ENCODE measurements around the gene BRPF1. TPM values are rescaled to one million over a fixed set of nuclear protein-coding genes. Genes with fewer than 3 reads are reported as not detected.

Gene BRPF1
- total and polyA plus RNA-seq, 2 experiments from 2014 or later: 10.4 to 18.3 TPM

DNA sequence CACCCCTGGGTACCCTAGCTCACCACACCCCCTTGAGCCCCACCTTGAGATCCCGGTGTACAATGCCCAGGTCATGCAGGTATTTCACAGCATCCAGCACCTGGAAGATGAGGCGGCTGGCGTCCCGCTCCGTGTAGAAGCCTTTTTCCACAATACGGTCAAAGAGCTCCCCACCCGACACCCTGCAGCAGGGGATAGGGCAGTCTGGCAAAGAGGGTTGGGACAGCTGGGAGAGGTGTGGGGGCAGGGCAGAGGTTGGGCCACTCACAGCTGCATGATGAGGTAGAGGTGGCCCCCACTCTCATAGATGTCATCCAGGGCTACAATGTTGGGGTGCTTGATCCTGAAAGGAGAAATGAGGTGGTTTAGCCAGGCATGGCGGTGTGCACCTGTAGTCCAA lies 31.3 kb downstream of the BRPF1 start:
- in situ Hi-C loops (cut with MboI): no loop called here
- WGBS, 2 experiments (ENCODE audit: low coverage in 1 of 2, low lambda C conversion rate in 2 of 2, missing lambda C conversion rate in 2 of 2): 94 to 95% methylated on average over 8 of the region's 8 CpGs
- TF ChIP-seq EZH2 (IDR thresholded peaks at IDR 0.05; ENCODE audit: insufficient read depth, poor library complexity, severe bottlenecking) (no peak), EZH2phosphoT487 (IDR thresholded peaks at IDR 0.05; ENCODE audit: insufficient read depth, low read depth) (no peak)

DNA sequence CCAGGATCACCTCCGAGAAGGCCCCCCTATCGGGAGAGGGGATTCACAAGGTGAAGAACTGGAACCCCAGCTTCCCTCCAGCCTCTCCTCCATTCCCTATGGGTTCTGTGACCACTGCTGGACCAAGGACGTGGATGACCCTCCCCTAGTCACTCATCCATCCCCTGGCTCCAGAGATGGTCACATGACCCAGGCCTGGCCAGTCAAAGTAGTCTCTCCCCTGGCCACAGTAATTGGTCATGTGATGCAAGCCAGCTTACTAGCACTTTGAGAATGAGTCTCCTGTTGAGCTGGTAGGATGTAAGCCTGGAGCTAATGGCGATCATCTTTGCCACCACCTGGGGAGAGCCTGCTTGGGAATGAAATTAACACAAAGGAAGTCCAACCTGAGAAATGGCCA lies 34.3 kb downstream of the BRPF1 start:
- Histone ChIP-seq H3K36me3 (ENCODE audit: low read depth) (no peaks in the 10 kb centered on the region), H3F3A (ENCODE audit: insufficient read depth) (no peaks in the 10 kb centered on the region), H3K4me1 (ENCODE audit: insufficient read depth) (no peaks in the 10 kb centered on the region), H3K4me3 (no peak overlapping the region), H3K27ac (no peak overlapping the region), H3K9ac (no peak overlapping the region), H3K27me3 (replicated peaks; ENCODE audit: insufficient read depth) (no peaks in the 10 kb centered on the region), H3K9me3 (ENCODE audit: low read depth) (no peaks in the 10 kb centered on the region), H3K9me2 (ENCODE audit: insufficient read depth) (no peaks in the 10 kb centered on the region), H3K79me2 (ENCODE audit: insufficient read depth) (peaks cover 14% of the 10 kb centered on the region), H2AFZ (no peak overlapping the region), H3K4me2 (ENCODE audit: unreplicated experiment) (no peak overlapping the region), H4K20me1 (ENCODE audit: insufficient read depth) (no peaks in the 10 kb centered on the region)
- no peak for DNase-seq
- in situ Hi-C loops (cut with MboI): no loop called here
- 96 to 98% methylated on average over 4 of the region's 4 CpGs for WGBS, 2 experiments (ENCODE audit: low coverage in 1 of 2, low lambda C conversion rate in 2 of 2, missing lambda C conversion rate in 2 of 2)
- TF ChIP-seq EZH2phosphoT487 (IDR thresholded peaks at IDR 0.05; ENCODE audit: insufficient read depth, low read depth) (no peak), EZH2 (IDR thresholded peaks at IDR 0.05; ENCODE audit: insufficient read depth, poor library complexity, severe bottlenecking) (no peak)

More for the DNA sequence above, 31.3 kb downstream of the BRPF1 start:
- Histone ChIP-seq H3K4me2 (ENCODE audit: unreplicated experiment) (no peak overlapping the region), H4K20me1 (ENCODE audit: insufficient read depth) (no peaks in the 10 kb centered on the region), H3K4me1 (ENCODE audit: insufficient read depth) (no peaks in the 10 kb centered on the region), H3K9me2 (ENCODE audit: insufficient read depth) (no peaks in the 10 kb centered on the region), H3K36me3 (ENCODE audit: low read depth) (peaks cover 5% of the 10 kb centered on the region; the same call in 1 of the 2 replicates), H2AFZ (no peak overlapping the region), H3K9me3 (ENCODE audit: low read depth) (no peaks in the 10 kb centered on the region), H3K27ac (no peak overlapping the region), H3K9ac (no peak overlapping the region), H3K4me3 (no peak overlapping the region), H3K79me2 (ENCODE audit: insufficient read depth) (no peaks in the 10 kb centered on the region), H3K27me3 (replicated peaks; ENCODE audit: insufficient read depth) (no peaks in the 10 kb centered on the region), H3F3A (ENCODE audit: insufficient read depth) (no peaks in the 10 kb centered on the region)
- no peak for DNase-seq

GRCh38 chr3:9767418-9767817 lies 35.9 kb downstream of the BRPF1 start:
- in situ Hi-C loops (cut with MboI): no loop called here
- 54 to 59% methylated on average over 7 of the region's 7 CpGs for WGBS, 2 experiments (ENCODE audit: low coverage in 1 of 2, low lambda C conversion rate in 2 of 2, missing lambda C conversion rate in 2 of 2)

GRCh38 chr3:9768141-9768775 lies 36.7 kb downstream of the BRPF1 start:
- H3K4me2 ChIP-seq (ENCODE audit: unreplicated experiment): no peak overlapping the region
- H3F3A ChIP-seq (ENCODE audit: insufficient read depth): no peaks in the 10 kb centered on the region
- peaks cover 14% of the 10 kb centered on the region for H3K79me2 ChIP-seq (ENCODE audit: insufficient read depth)
- H2AFZ ChIP-seq: no peak overlapping the region
- peak; percentile 23 for DNase-seq
- no peak overlapping the region for H3K27ac ChIP-seq
- H4K20me1 ChIP-seq (ENCODE audit: insufficient read depth): no peaks in the 10 kb centered on the region
- in situ Hi-C loops (cut with MboI): no loop called here
- H3K4me1 ChIP-seq (ENCODE audit: insufficient read depth): no peaks in the 10 kb centered on the region
- no peaks in the 10 kb centered on the region for H3K27me3 ChIP-seq (replicated peaks; ENCODE audit: insufficient read depth)
- no peaks in the 10 kb centered on the region for H3K9me3 ChIP-seq (ENCODE audit: low read depth)
- 72 to 76% methylated on average over 6 of the region's 6 CpGs for WGBS, 2 experiments (ENCODE audit: low coverage in 1 of 2, low lambda C conversion rate in 2 of 2, missing lambda C conversion rate in 2 of 2)
- H3K9me2 ChIP-seq (ENCODE audit: insufficient read depth): no peaks in the 10 kb centered on the region
- TF ChIP-seq EZH2 (IDR thresholded peaks at IDR 0.05; ENCODE audit: insufficient read depth, poor library complexity, severe bottlenecking) (no peak), EZH2phosphoT487 (IDR thresholded peaks at IDR 0.05; ENCODE audit: insufficient read depth, low read depth) (no peak)
- H3K4me3 ChIP-seq: no peak overlapping the region
- no peaks in the 10 kb centered on the region for H3K36me3 ChIP-seq (ENCODE audit: low read depth)
- H3K9ac ChIP-seq: peak overlapping the region; percentile 83; the same call in 1 of the 2 replicates

More at GRCh38 chr3:9767418-9767817, 35.9 kb downstream of the BRPF1 start:
- Histone ChIP-seq H3K4me3 (no peak overlapping the region), H3K27ac (no peak overlapping the region), H3K9ac (no peak overlapping the region; the same call in 1 of the 2 replicates), H3K36me3 (ENCODE audit: low read depth) (no peaks in the 10 kb centered on the region), H3K9me2 (ENCODE audit: insufficient read depth) (no peaks in the 10 kb centered on the region), H3K79me2 (ENCODE audit: insufficient read depth) (peaks cover 14% of the 10 kb centered on the region), H3F3A (ENCODE audit: insufficient read depth) (no peaks in the 10 kb centered on the region), H2AFZ (no peak overlapping the region), H3K27me3 (replicated peaks; ENCODE audit: insufficient read depth) (no peaks in the 10 kb centered on the region), H3K4me1 (ENCODE audit: insufficient read depth) (no peaks in the 10 kb centered on the region), H4K20me1 (ENCODE audit: insufficient read depth) (no peaks in the 10 kb centered on the region), H3K4me2 (ENCODE audit: unreplicated experiment) (no peak overlapping the region), H3K9me3 (ENCODE audit: low read depth) (no peaks in the 10 kb centered on the region)
- DNase-seq: no peak
- TF ChIP-seq EZH2phosphoT487 (IDR thresholded peaks at IDR 0.05; ENCODE audit: insufficient read depth, low read depth) (no peak), EZH2 (IDR thresholded peaks at IDR 0.05; ENCODE audit: insufficient read depth, poor library complexity, severe bottlenecking) (no peak)

Measured in GM23248 (cell line).